CD4-positive, CD25-positive, alpha-beta regulatory T cell (primary cell): ENCODE data around the gene LRRC45. TPM values are rescaled to one million over a fixed set of nuclear protein-coding genes. Genes with fewer than 3 reads are reported as not detected.

Experiments used
- ATAC-seq, 2 donors: fragments of 150-1000 bp; cut with Tn5 transposase; one replicate each; pipeline ENCODE4 v1.10.0; 2021; ENCODE audit warnings: low read depth in 2 of 2, moderate number of reproducible peaks in 2 of 2, moderate library complexity in 1 of 2
- DNase-seq, 3 donors: peaks; one replicate each; pipeline versions ENCODE4 v3.0.0 to v3.0.0-alpha.2; 2012 to 2022; ENCODE audit warnings: mixed read lengths in 1 of 3
- H3K27ac ChIP-seq: one replicate; pipeline ENCODE4 v1.7.0; 2013; ENCODE audit warnings: mild to moderate bottlenecking, low read length; ENCODE audit not compliant: insufficient read depth, poor library complexity, severe bottlenecking
- H3K27me3 ChIP-seq: one replicate; pipeline ENCODE4 v1.7.0; 2013; ENCODE audit warnings: low read length; ENCODE audit not compliant: control insufficient read depth, insufficient read depth
- H3K36me3 ChIP-seq: one replicate; pipeline ENCODE4 v1.7.0; 2013; ENCODE audit warnings: mild to moderate bottlenecking, low read length, moderate library complexity; ENCODE audit not compliant: control insufficient read depth, insufficient read depth
- H3K4me1 ChIP-seq: 2 replicates; pipeline ENCODE4 v1.7.0; 2013; ENCODE audit warnings: mild to moderate bottlenecking, low read length; ENCODE audit not compliant: insufficient read depth, control insufficient read depth, poor library complexity, severe bottlenecking
- H3K4me3 ChIP-seq: one replicate; pipeline ENCODE4 v1.7.0; 2013; ENCODE audit warnings: low read depth, mild to moderate bottlenecking, low read length, moderate library complexity
- H3K9me3 ChIP-seq, 2 experiments: 1 replicate in 1 of 2; 2 replicates in 1 of 2; pipeline ENCODE4 v1.7.0; 2013; ENCODE audit warnings: low read length in 2 of 2, mild to moderate bottlenecking in 1 of 2, moderate library complexity in 1 of 2; ENCODE audit not compliant: control insufficient read depth in 2 of 2
- H3K27ac Mint-ChIP-seq, 3 donors: one replicate each; pipeline ENCODE4 v1.8.0; 2020 to 2022; ENCODE audit warnings: mild to moderate bottlenecking in 3 of 3, mixed read lengths in 3 of 3, moderate library complexity in 2 of 3
- H3K27me3 Mint-ChIP-seq: one replicate; pipeline ENCODE4 v1.8.0; 2022; ENCODE audit warnings: mild to moderate bottlenecking, mixed read lengths
- H3K36me3 Mint-ChIP-seq: one replicate; pipeline ENCODE4 v1.8.0; 2020; ENCODE audit warnings: mixed read lengths
- H3K4me1 Mint-ChIP-seq, 4 donors: one replicate each; pipeline ENCODE4 v1.8.0; 2020 to 2022; ENCODE audit warnings: mixed read lengths in 4 of 4, mild to moderate bottlenecking in 1 of 4
- H3K4me3 Mint-ChIP-seq, 4 donors: one replicate each; pipeline ENCODE4 v1.8.0; 2020 to 2022; ENCODE audit warnings: mild to moderate bottlenecking in 4 of 4, mixed read lengths in 4 of 4, moderate library complexity in 3 of 4
- H3K9me3 Mint-ChIP-seq, 7 donors: one replicate each; pipeline ENCODE4 v1.8.0; 2020 to 2022; ENCODE audit warnings: mixed read lengths in 7 of 7, mild to moderate bottlenecking in 3 of 7, moderate library complexity in 2 of 7
- polyA plus RNA-seq, 4 donors: library from polyadenylated mRNA; unstranded; fragments of 300-500 nt; fragmentation: Illumina TruSeq; gene quantifications; one replicate each; pipeline ENCODE4 v1.2.3, GENCODE V29; 2021
- total RNA-seq: library from RNA; stranded (reverse); gene quantifications from one replicate; pipeline ENCODE4 v1.2.3, GENCODE V29; 2022

LRRC45 gene
- total and polyA plus RNA-seq, 5 donors from 2014 or later: 3.9 to 16.6 (median 6.0) TPM

DNA sequence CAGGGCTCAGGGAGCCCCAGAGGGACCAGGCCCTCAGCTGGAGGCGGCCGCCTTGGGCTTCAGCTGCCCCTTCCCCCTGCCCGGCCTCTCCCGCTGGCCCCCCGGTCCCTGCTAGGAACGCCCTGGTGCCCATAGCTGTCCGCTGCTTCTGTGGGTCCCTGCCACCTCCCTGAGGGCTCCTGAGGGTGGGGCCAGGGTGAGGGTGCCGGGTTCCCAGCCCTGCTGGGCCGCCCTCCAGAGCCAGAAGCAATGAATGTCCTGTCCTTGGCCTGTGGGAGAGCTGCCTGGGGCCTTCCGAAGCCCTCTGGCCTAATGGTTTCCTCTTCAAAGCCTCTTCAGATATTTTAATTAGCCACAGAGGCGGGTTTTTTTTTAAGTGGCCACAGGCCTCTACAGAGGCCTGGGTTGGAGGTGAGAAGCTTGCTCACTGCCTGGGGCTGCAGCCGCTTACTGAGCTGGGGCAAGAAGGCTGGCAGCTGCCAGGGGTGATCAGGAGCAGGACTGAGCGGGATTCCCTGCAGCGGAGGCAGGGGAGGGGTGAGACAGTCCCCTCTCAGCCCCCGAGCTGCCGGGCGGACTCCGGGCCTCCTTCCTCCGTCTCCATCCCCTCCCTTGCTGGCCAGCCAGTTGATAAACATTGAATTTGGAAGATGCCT, 10.3 kb upstream of the LRRC45 start:
- Mint-ChIP-seq H3K4me3 (no peak overlapping the region), H3K4me1 (no peaks in the 10 kb centered on the region), H3K27ac (no peak overlapping the region), H3K36me3 (no peaks in the 10 kb centered on the region), H3K27me3 (no peaks in the 10 kb centered on the region), H3K9me3 (no peaks in the 10 kb centered on the region)
- Histone ChIP-seq H3K27me3 (no peaks in the 10 kb centered on the region), H3K4me1 (no peaks in the 10 kb centered on the region), H3K4me3 (no peak overlapping the region), H3K9me3 (no peaks in the 10 kb centered on the region), H3K27ac (no peak overlapping the region), H3K36me3 (no peaks in the 10 kb centered on the region)
- no peak for DNase-seq
- ATAC-seq: no peak

DNA sequence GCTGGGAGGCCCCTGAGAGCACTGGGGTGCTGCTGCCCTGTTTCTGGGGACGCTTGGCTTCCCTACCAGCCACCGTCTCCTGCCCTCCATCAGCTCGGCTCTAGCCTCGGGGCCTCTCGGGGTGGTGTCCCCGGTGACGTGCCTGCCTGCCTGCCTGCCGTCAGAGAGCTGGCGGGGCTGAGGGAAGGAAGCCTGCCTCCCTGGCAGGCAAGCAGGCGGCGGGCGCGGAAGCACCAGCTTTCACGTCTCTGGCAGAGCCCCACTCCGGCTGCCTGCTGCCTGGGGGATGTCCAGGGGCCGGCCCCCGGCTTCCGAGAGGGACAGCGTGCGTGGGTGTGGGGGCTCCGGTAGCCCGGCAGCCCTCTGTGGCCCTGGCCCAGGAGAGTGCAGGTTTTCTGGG, 9.8 kb upstream of the LRRC45 start:
- DNase-seq (no peak), ATAC-seq (no peak)
- Mint-ChIP-seq H3K9me3 (no peaks in the 10 kb centered on the region), H3K4me3 (no peak overlapping the region), H3K4me1 (no peaks in the 10 kb centered on the region), H3K36me3 (no peaks in the 10 kb centered on the region), H3K27me3 (no peaks in the 10 kb centered on the region), H3K27ac (no peak overlapping the region)
- no peaks in the 10 kb centered on the region for H3K27me3 ChIP-seq
- H3K27ac ChIP-seq: no peak overlapping the region
- H3K36me3 ChIP-seq: no peaks in the 10 kb centered on the region
- no peaks in the 10 kb centered on the region for H3K4me1 ChIP-seq
- H3K9me3 ChIP-seq: no peaks in the 10 kb centered on the region
- H3K4me3 ChIP-seq: no peak overlapping the region

DNA sequence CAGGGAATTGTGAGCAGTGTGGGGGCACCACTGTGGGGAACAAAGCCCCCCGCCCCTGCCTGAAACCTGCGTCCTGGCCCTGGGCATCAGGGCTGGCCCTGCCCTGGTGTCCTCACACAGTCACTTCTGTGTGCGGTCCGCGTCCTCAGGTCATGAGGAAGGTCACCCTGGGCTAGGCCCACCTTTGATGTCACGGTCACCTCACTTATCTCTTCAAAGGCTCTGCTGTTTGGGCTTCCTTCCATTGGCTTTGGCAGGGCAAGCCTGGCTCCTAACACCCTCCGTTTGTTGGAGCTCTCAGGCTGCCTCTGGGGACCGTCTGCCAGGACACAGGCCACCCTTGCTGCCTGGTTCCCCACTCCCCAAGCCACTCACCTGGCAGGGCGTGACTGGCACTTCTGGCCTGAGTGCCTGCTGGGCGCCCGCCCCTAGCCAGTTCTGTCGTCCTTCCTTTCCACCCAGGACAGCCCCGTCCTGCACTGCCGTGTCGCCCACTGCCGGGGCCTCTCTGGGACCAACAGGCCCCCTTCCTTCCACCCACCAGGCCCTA, 9.3 kb upstream of the LRRC45 start:
- ATAC-seq: no peak
- H3K27me3 Mint-ChIP-seq: no peaks in the 10 kb centered on the region

DNA sequence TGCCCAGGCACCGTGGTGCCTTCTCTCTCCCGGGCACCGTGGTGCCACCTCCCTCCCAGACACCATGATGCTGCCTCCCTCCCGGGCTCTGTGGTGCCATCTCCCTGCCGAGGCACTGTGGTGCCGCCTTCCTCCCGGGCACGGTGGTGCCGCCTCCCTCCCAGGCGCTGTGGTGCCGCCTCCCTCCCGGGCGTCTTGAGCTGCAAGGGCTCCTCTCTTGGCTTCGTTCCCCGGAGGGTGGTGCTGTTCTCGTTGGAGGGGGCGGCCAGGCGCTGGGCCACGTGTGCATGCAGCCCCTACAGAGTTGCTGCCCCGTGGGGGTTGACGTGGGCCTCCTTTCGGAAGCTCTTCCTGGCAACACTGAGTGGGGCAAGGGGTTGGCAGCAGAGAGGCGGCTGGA, 8.7 kb upstream of the LRRC45 start:
- no peaks in the 10 kb centered on the region for H3K4me1 Mint-ChIP-seq
- Histone ChIP-seq H3K9me3 (no peaks in the 10 kb centered on the region), H3K27me3 (no peaks in the 10 kb centered on the region), H3K36me3 (no peaks in the 10 kb centered on the region), H3K4me1 (no peaks in the 10 kb centered on the region), H3K27ac (no peak overlapping the region), H3K4me3 (no peak overlapping the region)
- H3K4me3 Mint-ChIP-seq: peak overlapping the region in 1 of 4 donors; percentile 47
- H3K9me3 Mint-ChIP-seq: no peaks in the 10 kb centered on the region
- no peak overlapping the region for H3K27ac Mint-ChIP-seq
- H3K27me3 Mint-ChIP-seq: no peaks in the 10 kb centered on the region
- no peaks in the 10 kb centered on the region for H3K36me3 Mint-ChIP-seq
- DNase-seq (no peak), ATAC-seq (no peak)

More for the DNA sequence above, 9.3 kb upstream of the LRRC45 start:
- H3K4me3 Mint-ChIP-seq: no peak overlapping the region
- Histone ChIP-seq H3K27ac (no peak overlapping the region), H3K36me3 (no peaks in the 10 kb centered on the region), H3K27me3 (no peaks in the 10 kb centered on the region), H3K4me3 (no peak overlapping the region), H3K9me3 (no peaks in the 10 kb centered on the region), H3K4me1 (no peaks in the 10 kb centered on the region)
- no peak for DNase-seq
- H3K27ac Mint-ChIP-seq: no peak overlapping the region
- no peaks in the 10 kb centered on the region for H3K4me1 Mint-ChIP-seq
- H3K9me3 Mint-ChIP-seq: no peaks in the 10 kb centered on the region
- H3K36me3 Mint-ChIP-seq: no peaks in the 10 kb centered on the region

DNA sequence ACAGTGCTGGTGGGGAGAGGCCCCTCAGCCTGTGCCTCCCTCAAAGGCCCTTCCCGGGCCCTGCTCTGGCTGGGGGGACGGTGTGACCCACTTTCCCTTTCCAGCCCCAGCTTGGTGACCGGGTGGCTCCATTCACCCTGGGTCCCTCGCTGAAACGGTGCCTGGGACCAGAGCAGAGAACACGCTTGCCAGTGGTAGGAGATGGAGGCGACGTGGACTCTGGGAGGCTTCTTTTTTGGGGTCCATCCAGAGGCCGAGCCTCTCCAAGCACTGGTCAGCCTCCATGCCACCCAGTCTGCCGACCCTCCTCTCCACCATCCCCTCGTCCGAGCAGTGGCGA, 8.2 kb upstream of the LRRC45 start:
- Mint-ChIP-seq H3K36me3 (no peaks in the 10 kb centered on the region), H3K4me1 (peaks cover 0 to 2% (median 0%) of the 10 kb centered on the region in 4 donors), H3K27me3 (no peaks in the 10 kb centered on the region), H3K27ac (no peak overlapping the region), H3K4me3 (no peak overlapping the region), H3K9me3 (no peaks in the 10 kb centered on the region)
- Histone ChIP-seq H3K4me3 (no peak overlapping the region), H3K27me3 (no peaks in the 10 kb centered on the region), H3K36me3 (no peaks in the 10 kb centered on the region), H3K27ac (no peak overlapping the region), H3K4me1 (no peaks in the 10 kb centered on the region), H3K9me3 (no peaks in the 10 kb centered on the region)
- ATAC-seq: no peak
- no peak for DNase-seq

DNA sequence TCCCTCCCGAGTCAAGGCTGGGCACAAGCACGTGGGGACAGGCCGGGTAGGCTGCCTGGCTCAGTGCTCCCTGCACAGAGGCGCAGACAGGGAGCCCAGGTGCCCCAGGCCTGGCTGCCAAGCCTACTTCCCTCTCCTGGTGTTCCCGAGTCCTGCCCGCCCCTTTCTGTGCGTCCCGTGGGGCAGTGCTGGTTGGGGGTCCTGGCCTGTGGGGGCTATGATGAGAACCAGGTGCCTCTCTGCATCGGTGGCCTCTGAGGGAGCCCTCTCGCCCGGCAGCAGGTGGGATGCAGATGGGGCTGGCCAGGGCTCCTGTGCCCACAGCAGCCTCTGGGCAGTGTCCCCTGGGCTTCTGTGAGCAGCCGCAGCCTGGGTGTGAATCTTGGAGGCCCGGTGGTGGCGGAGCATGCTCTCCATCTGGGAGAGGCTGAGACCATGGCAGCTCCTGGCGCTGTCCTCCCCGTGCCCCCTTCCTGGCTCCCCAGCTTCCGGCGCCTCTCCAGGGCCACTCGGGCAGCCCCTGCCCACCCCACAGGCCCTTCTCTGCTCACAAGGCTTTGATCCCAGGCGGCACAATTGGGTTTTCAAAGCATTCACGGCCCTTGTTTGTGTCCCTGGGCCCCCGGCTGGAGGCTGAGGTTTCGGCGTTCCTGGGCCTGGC, 7.7 kb upstream of the LRRC45 start:
- no peaks in the 10 kb centered on the region for H3K36me3 Mint-ChIP-seq
- no peaks in the 10 kb centered on the region for H3K9me3 ChIP-seq

DNA sequence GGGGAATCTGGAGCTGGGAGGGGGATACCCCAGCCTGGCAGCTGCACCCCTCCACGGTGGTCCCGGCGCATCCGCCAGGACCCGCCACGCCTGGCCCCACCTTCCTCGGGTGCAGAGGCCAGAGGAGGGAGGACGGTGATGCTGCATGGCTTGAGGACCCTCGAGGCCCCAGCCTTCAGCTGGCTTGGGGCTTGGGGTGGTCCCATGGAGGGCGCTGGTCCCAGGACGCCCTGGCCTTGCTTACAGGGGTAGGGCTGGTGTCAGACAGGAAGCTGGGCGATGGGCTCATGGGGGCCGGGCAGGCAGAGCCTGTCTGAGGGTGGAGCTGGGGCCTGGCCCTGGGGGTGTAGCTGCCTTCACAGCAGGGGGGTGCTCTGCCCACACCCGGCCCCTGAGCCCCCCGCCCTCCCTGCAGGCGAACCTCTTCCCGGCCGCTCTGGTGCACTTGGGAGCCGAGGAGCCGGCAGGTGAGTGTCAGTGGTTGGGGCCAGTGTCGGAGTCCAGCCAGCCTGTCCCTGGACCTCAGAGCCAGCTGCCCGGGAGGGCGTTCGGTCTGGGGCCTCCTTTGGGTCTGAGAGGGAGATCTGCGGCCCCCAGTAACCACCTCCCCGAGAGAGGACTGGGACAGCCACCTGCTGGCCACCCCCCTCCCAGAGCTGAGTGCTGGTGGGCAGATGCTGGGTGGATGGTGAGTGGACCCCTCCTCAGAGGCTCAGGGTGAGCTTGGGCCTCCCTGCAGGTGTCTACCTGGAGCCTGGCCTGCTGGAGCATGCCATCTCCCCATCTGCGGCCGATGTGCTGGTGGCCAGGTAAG, 6.8 kb upstream of the LRRC45 start:
- H3K9me3 ChIP-seq: no peaks in the 10 kb centered on the region
- H3K36me3 Mint-ChIP-seq: no peaks in the 10 kb centered on the region
- no peaks in the 10 kb centered on the region for H3K27me3 Mint-ChIP-seq
- no peaks in the 10 kb centered on the region for H3K27me3 ChIP-seq
- ATAC-seq (no peak), DNase-seq (no peak)
- H3K36me3 ChIP-seq: no peaks in the 10 kb centered on the region
- no peak overlapping the region for H3K27ac Mint-ChIP-seq
- H3K4me1 Mint-ChIP-seq: peaks cover 0 to 10% (median 1%) of the 10 kb centered on the region in 4 donors
- H3K9me3 Mint-ChIP-seq: no peaks in the 10 kb centered on the region
- peaks cover 5% of the 10 kb centered on the region for H3K4me1 ChIP-seq
- H3K27ac ChIP-seq: no peak overlapping the region
- H3K4me3 ChIP-seq: no peak overlapping the region
- H3K4me3 Mint-ChIP-seq: no peak overlapping the region

More for the DNA sequence above, 7.7 kb upstream of the LRRC45 start:
- no peaks in the 10 kb centered on the region for H3K27me3 Mint-ChIP-seq
- H3K4me1 ChIP-seq: no peaks in the 10 kb centered on the region
- H3K27ac Mint-ChIP-seq: no peak overlapping the region
- no peaks in the 10 kb centered on the region for H3K27me3 ChIP-seq
- ATAC-seq (no peak), DNase-seq (no peak)
- no peaks in the 10 kb centered on the region for H3K9me3 Mint-ChIP-seq
- no peaks in the 10 kb centered on the region for H3K36me3 ChIP-seq
- no peak overlapping the region for H3K27ac ChIP-seq
- H3K4me1 Mint-ChIP-seq: peaks cover 0 to 5% (median 0%) of the 10 kb centered on the region in 4 donors
- no peak overlapping the region for H3K4me3 ChIP-seq
- H3K4me3 Mint-ChIP-seq: no peak overlapping the region
